ENCODE measurements around the gene TTC39C.

Gene TTC39C

DNA sequence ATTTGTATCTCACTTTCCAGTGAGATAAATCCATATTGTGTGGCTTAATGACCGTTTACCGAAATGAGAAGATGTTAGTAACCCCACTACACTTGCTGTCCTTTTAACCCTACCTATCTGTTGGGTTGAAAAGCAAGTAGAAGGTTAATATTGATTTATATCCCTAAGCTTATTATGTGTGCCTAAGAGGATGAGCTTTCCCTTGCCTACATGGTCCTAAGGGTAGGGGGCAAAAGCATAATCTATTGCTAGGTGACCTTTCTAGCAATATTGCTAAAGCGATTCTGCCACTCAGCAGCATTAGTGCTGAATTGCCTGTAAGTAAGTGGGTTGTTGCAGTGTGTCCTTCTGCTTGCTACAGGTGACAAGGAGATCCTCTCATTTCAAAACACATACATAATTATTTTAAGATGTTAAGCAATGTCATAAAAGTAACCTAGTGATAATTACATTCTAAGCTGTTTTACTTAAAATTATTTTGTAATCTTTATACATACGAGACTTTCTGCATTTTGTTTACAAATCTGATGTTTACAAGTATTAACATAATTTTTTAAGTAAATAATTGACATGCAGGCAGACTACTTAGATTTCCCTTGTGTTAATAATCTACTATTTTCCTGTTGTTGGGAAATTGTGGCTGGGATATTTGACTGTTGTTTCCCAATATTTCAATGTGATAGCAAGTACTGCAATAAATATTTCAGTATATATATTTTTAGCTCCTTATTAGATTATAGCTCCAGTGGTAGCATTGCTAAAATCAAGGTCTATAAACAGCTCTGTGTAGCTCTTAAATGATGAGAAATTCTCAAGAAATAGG is 75.2 kb downstream of the TTC39C start:
- DNase-seq, result no peak

DNA sequence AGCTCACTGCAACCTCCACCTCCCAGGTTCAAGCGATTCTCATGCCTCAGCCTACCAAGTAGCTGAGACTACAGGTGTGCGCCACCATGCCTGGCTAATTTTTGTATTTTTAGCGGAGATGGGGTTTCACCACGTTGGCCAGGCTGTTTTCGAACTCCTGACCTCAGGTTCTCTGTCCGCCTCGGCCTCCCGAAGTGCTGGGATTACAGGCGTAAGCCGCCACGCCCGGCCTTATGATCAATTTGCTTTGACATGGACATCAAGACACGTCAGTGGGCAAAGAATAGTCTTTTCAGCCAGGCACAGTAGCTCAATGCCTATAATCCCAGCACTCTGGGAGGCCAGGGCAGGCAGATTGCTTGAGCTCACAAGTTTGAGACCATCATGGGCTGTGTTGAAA is 76.3 kb downstream of the TTC39C start:
- no peak for DNase-seq

DNA sequence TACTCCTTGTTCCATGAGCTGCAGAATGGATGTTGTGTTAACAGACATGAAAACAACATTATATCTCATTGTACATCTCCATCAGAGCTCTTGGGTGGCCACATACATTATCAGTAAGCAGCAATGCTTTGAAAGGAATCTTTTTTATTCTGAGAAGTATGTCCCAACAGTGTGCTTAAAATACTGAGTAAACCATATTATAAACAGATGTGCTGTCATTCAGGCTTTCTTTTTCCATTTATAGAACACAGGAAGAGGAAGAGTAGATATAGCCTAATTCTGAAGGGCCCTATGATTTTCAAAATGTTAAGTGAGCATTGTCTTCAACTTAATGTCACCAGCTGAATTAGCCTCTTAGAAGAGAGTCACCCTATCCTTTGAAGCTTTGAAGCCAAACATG is 80.0 kb downstream of the TTC39C start:
- DNase-seq, result no peak

DNA sequence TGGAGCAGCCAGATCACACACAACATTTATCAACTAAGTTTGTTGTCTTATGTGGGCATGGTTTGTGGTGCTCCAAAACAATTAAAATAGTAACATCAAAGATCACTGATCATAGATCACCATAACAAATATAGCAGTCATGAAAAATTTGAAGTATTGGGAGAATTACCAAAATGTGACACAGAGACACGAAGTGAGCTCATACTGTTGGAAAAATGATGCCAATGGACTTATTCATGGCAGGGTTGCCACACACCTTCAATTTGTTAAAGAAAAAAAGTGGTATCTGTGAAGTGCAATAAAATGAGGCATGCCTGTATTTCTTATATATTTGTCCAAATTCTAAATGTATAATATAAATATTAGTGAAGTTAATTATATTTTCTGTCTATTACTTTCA is 81.4 kb downstream of the TTC39C start:
- DNase-seq, result no peak

DNA sequence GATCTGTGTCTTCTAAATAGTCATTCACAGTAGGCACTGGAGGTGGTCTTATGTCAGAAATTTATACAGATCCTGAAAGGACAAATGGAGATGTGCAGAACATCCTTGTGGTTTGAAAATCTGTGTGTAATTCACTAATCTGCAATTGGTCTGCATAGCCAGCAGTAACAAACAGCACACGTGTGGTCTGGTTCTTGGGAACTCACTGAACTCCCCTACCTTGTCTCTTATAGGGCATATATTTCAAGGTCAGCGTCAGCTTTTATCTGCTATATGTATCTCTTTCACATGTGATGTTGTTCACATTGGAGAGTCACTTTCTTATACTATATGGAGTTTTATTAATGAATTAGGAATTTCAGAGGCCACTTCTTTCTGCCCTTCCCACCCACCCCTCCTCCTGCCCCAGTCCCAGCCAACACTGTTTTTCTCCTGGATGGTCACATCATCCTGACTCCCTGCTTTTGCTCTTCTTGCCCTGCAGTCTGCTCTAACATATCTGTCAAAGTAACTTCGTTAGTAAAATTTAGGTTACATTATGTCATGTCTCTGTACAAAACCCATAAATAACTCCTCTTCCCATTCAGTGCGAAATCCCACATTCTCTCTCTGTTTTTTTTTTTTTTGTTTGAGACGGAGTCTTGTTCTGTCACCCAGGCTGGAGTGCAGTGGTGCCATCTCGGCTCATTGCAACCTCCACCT is 88.9 kb downstream of the TTC39C start:
- no peak for DNase-seq

DNA sequence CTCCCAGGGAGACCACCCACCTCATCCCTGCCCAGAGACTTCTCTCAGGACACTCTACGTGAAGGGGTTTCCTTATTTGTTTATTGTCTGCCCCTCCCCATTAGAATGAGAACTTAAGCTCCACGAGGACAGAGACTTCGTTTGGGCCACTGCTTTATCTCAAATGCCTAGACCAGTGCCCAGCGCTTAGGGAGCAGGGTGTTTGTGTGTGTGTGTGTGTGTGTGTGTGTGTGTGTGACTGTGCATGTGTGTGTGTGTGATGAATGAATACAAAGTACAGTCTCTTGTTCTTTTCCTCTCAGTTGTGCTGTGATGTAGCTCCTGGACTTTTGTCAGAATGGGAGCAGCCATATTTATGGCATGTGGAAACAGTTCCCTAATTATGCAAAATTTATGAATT is 89.9 kb downstream of the TTC39C start:
- no peak for DNase-seq

DNA sequence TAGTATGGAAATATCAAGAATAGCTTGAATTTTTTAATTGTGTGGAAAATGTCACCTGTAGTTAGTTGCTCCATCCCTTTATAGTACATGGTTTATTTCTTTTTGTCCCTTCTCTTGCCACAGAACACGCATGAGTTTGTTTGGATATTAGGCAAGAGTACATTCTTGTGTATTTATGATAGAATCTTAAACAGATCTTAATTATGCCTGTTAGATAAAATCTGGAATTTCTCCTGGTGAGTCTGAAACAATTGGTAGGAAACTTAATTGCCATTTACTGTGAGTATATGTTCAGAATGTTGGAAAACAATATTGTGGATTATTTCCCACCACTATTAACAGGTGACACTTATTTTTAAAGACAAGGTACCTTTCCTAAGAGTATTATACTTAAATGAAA is 94.1 kb downstream of the TTC39C start:
- DNase-seq, result no peak

DNA sequence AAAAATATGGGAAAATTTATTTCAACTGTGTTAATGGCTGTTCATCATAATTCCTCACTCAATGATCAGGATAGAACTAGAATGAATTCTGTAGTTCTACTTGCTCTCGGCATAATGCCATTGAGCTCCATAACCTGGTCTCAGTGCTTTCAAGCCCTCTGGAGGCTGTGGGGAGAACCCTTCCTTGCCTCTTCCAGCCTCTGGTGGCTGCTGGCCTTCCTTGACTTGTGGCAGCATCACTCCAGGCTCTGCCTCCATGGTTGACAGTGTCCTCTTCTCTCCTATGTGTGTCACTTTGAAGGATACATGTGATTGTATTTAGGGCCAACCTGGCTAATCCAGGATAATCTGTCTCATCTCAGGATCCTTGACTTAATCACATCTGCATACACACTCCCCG is 97.4 kb downstream of the TTC39C start:
- no peak for DNase-seq

DNA sequence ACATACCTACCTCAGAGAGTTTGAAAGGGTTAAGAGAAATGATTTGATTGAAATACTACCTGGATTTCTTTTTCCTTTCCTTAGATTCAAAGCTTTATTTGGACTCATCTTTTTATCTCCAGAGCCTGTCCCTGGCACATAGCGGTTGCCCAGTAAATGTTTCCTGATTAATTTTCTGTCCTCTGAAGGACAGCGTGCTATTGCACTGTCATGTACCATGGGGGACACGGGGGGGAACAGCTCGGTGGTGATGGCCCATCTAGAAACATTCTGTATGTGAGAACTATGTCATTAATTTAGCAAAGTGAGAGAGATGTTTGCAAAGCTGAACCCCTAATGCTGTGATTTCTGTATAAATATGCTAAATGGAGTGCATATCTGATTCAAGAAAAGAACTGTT is 97.9 kb downstream of the TTC39C start:
- no peak for DNase-seq

DNA sequence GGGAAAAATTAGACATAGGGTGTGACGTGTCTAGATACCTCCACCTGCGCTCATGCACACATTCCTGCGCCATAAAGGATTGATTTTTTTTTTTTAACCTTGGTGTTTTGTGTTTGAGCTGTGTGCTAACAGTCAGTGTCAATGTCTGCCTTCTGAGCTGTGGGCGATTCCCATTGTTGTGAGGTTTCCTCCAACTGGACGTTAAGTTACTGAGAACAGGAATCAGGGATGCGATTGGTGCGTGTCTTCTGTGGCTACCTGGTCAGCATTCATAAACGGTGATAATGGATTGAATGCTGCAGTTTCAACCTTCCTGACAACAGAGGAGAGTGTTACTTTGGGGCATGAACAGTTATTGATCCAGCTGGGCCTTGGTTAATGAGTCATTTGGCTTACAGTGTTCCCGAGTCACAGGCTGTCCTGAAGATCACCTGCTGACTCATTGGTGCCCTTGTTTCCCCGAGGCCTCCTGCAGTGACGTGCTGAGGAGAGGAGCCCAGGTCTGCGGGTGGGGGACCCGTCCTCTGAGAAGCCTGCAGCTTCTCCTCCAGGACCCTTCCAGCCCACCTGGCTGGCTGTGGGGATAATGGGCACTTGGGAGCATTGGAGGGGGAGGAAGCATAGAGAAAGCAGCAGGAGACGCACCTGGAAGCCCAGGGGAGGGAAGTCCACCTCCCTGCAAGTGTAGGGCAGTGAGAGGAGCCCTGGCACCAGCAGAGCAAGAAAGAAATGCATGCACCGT is 98.5 kb downstream of the TTC39C start:
- no peak for DNase-seq

DNA sequence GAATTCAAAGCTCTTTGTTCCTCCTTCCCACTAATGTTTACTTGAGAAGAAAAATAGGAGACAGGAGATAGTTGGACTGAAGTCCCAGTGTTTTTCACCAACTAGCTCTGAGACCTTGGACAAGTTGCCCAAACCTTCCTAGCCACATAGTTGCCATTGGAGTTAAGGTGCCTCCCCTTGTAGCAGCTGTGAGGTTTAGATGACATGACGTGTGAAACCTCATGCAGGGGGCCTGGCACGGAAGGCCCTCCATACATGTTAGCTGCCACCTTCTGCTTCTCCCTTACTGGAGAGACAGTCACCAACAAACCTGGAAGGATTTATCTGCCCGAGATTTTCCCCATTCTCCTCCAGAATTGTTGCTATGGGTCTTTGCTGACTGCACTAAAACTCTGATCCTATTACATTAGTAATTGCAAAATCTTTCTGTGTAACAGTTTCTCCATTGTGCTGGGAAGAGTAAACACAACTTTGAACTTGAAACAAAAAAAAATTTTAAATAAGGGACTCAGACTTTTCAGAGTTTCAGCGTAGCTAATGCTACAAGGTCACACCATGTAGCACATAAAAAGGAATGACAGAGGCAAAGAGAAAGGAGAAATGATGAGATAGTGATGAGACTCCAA is 100.5 kb downstream of the TTC39C start:
- DNase-seq, result no peak

DNA sequence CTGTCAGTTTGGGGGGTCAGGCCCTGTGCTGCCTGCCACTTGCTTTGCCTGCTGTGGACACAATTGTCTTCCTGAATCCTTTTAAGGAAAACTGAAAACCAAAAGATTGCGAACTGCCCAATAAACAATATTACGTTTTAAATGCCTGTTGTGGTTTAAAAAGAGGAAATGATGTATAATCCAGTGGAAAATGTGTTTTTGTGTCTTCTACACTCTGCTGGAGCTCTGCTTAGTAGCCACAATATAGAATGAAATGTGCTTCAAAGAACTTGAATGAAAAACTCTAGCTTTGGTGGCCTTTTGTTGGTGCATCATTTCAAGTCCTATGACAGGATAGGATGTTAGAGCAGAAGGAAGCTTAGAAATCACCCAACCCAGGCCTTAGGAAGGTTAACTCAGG is 101.1 kb downstream of the TTC39C start:
- no peak for DNase-seq

DNA sequence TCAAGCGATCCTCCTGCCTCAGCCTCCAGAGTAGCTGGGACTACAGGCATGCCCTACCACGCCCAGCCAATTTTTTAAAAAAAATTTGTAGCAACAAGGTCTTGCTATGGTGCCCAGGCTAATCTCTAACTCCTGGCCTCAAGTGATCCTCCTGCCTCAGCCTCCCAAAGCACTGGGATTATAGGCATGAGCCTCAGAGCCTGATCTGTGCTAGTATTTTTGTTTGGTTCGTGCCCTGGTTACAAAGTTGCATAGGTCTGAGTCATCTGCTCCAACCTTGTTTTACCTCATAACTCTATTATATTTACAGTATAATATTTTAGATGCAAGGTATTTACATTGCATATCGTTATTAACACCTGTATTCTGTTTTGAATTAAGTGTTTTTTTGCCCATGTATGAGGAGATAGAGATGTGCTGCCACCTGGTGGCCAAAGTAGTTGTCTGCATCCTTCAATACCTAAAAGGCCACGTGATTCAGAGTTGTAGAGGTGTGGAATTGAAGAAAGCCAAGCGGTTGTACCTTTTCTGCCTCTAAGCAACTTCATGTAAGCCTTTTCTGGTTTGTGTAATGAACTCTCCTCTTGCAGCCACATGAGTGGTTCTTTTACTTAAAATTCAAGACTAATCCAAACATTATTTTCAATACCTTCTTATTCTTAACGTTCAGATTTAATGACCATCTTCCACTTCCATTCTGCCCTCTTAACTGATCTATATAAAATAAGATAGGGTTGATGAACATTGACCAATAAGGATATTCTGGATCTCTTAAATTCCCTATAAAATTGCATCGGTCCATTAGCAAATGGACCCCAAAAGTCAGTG is 104.4 kb downstream of the TTC39C start:
- DNase-seq, result peak; percentile 41

DNA sequence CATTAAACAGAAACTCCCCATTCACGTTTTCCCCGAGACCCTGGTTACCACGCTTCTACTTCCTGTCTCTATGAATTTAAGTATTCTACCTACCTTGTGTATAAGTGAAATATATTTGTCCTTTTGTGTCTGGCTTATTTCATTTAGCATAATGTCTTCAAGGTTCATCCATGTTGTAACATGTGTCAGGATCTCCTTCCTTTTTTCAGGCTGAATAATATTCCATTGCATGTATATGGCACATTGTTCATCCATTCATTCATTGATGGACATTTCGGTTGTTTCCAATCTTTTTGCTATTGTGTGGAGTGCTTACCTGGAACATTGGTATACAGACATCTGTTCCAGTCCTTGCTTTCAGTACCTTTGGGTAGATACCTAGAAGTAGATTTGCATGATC is 106.1 kb downstream of the TTC39C start:
- DNase-seq, result no peak

DNA sequence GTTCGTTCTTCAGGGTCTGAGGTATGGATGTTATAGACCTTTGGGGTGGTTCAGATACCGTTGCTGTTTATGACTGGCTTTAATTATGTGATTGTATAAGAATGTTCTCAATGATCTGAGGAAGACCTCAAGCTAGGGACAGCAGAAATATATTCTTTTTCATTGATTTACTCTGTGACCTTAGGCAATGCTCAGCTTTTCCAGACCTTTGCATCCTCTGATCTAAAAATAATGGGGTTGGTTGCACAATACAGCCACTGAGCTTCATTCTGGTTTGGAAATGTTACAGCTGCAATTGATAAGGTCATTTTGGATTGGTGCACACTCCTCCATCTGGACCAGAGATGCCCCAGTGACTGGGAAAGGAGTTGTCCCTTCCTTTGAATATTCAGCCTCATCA is 107.1 kb downstream of the TTC39C start:
- no peak for DNase-seq

DNA sequence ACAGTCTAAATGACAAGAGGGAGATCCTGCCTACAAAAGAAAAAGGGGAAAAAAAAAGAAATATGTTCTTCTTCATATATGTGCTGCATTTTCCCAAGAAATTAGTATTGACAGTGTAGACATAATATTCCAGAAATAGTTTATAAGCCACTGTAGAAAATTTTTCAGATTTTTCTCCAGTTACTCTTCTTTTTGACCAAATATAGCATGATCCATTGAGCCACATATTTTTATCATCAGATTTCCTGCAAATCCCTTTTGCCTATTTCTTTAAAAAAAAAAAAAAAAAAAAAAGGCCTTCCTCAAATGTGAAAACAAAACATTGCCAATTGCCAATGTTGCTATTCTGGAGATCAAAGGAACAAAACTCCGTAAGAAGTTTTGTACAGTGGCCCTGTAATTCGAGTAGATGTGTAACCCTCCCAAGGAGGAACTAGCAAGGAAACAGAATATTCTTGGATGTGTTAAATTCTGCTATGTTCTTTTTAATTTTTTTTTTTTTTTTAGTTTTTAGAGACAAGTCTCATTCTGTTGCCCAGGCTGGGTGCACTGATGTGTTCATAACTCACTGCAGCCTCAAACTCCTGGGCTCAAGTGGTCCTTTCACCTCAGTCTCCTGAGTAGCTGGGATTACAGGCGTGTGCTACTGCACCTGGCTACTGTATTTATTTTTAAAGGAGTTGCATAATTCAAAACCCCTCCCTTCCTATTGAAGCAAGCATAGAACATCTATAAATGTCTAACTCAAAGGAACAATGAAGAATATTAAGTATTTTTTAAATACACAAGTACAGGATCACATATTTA is 111.8 kb downstream of the TTC39C start:
- no peak for DNase-seq

DNA sequence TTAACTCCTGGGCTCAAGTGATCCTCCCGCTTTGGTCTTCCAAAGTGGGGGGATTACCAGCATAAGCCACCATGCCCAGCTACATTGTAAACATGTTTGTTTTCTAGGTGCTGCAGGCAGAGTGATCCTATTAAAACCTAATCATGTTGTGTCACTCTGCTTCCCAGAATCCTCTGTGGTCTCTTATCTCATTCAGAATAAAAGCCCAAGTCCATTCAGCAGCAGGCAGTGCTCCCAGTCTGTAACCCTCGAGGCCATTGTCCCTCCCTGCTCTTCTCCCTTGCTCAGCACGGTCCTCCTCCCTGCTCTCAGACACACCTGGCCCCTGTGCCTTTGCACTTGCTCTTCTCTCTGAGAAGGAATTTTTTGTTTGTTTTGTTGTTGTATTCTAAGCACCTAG is 113.2 kb downstream of the TTC39C start:
- no peak for DNase-seq

DNA sequence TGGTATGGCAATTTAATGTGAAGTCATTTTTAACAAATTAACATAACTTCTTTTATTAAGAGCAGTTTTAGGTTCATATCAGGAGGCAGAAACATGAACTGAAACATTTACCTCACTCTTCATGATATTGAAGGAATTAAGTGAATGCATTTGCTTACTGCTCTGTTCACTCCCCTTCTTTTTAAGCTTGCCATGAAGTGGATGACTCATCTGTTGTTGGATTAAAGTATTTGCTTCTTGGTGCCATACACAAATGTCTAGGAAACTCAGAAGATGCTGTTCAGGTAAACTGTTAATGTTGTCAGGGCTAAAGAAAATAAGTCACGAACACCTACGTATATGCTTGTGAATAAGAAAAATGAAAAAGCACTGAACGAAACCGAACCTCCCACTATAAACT is 114.1 kb downstream of the TTC39C start:
- DNase-seq, result no peak

DNA sequence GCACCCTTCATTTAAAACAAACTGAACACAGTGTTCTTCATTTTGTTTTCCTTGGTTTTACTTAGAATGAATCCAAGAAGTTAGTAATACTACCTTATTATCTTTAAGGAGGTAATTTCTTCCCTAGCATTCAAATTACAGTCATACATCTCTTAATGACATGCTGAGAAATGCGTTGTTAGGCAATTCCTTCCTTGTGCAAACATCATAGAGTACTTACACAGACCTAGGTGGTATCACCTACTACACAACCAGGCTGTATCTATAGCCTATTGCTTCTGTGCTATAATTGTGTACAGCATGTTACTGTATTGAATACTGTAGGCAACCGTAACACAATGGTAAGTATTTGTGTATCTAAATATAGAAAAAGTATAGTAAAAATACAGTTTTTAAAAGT is 115.9 kb downstream of the TTC39C start:
- no peak for DNase-seq

DNA sequence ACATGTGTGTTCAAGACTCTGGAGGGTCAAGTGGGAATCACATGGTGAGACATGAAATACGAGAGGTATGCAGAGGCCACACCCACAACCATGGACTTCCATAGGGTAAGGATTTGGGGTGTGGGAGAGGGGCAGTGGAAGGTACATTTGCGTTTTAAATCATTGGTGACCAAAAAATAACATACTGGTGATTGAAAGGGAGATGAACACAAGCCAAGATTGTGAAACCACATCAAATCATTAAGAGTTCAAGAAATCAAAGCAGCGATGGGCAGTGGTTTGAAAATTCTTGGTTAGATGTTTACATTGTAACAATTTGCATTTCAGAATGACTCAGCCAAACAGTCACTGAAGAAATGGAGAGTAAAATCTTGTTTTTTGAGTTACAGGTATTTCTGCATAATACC is 122.4 kb downstream of the TTC39C start:
- no peak for DNase-seq

DNA sequence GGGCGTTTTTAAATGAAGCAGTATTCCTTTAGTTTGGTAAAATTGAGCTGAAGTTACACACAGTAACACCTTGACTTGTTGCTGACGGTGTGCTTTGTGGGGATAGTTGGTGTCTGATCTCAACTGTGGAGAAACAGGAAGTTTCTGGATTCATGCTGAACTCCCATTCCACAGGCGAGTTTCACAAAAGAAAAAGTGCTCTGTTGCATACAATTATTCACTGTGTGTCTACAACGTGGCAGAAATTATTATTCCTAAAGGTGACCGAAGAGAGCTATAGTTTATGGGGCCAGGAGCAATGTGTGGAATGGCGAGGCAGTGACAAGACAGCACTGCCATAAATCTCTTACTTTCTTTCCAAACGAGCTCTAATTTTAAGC is 123.8 kb downstream of the TTC39C start:
- DNase-seq, result no peak

All from NCI-H226 (cell line).